ENCODE results near the gene HSF2BP.

DNA sequence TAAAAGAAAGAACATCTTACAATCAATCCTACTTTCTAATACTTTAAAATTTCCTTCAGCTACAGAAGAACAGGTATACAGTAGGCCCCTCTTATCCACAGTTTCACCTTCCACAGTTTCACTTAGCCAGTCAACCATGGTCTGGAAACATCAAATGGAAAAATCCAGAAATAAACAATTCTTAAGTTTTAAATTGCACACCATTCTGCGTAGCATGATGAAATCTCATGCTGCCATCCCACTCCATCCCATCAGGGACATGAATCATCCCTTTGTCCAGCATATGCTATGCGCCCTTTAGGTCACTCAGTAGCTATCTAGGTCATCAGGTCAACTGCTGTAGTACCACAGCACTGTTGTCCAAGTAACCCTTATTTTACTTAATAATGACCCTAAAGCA is 67.7 kb downstream of the HSF2BP start:
- TF ChIP-seq CTBP1 (IDR thresholded peaks at IDR 0.05; ENCODE audit: borderline replicate concordance) = no peak
- TF ChIP-seq, protein P1, sequence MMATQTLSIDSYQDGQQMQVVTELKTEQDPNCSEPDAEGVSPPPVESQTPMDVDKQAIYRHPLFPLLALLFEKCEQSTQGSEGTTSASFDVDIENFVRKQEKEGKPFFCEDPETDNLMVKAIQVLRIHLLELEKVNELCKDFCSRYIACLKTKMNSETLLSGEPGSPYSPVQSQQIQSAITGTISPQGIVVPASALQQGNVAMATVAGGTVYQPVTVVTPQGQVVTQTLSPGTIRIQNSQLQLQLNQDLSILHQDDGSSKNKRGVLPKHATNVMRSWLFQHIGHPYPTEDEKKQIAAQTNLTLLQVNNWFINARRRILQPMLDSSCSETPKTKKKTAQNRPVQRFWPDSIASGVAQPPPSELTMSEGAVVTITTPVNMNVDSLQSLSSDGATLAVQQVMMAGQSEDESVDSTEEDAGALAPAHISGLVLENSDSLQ (IDR thresholded peaks at IDR 0.05) = no peak
- no peak for TF ChIP-seq ELF4 (IDR thresholded peaks at IDR 0.05)
- TF ChIP-seq ARNT (IDR thresholded peaks at IDR 0.05) = no peak

Measured in HEK293T (cell line).